Activated naive CD4-positive, alpha-beta T cell treated with anti-CD3 and anti-CD28 coated beads, Interleukin-2, amount 50 U/mL, for 16 hours (primary cell): Measurements from ENCODE around the gene EVC2.

Experiments
- DNase-seq: peaks from one replicate; pipeline ENCODE4 v3.0.0-alpha.2; 2020

EVC2 gene

DNA sequence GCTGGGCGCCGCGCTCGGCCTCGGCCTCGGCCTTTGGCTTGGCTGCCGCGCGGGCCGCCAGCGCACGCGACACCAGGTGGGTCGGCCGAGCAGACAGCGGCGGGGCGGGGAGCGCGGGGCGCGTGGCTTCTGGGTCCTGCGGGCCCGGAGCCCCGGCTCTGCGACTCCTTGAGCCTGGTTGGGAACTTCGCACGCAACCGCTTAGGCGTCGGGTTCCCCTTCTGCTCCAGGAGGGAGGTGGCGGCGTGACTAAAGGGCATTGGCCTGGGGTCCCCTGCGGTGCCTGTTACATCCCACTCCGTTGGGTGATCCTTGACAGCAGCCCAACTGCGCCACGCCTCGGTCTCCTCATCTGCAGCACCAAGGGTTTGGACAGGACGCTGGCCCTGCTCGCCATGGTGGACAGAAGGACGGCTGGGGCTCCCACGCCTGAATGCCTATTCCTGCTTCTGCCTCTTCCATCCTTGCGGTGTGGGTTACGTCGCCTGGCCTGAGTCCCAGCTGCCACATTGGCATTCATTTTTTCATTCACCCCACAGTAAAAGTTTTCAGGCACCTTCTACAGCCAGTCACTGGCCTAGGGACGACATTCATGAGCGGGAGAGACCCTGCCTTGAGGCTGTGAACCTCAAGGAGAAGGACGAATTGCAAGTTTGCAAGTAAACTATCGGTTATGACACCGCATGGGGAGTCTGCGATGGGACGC lies 3.3 kb upstream of the EVC2 start:
- no peak for DNase-seq

DNA sequence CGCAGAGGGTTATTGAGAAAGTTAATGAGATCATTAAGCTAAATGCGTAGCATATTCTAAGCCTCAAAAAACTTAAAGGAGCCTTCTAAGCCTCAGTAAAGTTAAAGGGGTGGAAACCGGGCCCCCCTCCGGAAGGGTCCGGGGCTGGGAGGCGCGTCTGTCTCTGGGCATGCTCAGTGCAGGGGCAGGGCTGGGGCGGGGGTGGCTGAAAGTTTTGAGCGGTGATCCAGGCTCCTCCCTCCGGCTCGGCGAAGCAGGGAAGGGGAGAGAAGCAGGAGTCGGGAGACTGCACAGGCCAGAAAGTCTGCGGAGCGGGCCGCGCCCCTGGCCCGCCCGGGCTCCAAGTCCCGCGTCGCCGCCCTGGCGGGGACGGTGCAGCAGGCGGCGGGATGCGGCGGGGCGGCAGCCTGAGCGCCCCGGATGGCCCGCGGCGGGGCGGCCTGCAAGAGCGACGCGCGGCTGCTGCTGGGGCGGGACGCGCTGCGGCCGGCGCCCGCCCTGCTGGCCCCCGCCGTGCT lies 2.7 kb upstream of the EVC2 start, which contains the start of gene EVC:
Gene EVC (plus strand): TSS at position 241 of the 518 bp plus-strand sequence. CDS start 180 bp downstream, at position 421.
- DNase-seq, result no peak

DNA sequence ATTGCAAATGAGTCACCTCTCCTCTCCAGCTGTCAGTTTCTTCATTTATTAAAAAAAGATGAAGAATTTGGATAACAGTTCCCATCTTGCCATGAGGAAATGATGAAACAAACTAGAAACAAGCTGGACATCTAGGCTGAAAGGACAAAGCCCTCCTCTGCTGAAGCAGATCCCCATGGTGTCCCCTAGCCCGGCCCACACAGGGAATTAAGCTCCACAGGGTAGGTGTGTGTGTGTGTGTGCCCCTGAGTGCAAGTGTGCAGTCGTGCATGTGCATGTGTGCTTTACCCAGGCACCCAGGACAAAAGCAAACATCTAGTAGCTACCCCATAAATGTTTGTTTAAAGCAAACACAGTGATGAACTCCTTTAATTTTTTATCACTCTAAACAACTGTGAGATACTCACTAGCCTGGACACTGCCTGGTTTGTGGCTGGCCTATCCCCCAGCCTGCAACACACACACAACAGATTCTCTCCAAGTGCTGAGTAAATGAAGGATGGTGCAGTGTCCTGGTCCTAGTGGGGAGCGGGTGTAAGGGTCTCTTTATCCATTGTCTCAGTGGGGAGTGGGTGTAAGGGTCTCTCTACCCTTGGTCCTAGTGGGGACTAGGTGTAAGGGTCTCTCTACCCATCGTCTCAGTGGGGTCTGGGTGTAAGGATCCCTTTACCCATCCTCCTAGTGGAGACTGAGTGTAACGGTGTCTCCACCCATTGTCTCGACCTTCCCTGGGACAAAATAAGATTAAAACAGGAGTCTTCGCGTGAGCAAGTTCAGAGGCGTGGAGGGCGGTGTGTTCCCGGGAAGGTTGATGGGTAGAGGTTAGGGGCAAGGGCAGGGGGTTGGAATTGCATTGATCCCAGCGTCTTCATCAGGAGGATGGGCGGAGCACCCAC lies 2.0 kb upstream of the EVC2 start:
- no peak for DNase-seq

DNA sequence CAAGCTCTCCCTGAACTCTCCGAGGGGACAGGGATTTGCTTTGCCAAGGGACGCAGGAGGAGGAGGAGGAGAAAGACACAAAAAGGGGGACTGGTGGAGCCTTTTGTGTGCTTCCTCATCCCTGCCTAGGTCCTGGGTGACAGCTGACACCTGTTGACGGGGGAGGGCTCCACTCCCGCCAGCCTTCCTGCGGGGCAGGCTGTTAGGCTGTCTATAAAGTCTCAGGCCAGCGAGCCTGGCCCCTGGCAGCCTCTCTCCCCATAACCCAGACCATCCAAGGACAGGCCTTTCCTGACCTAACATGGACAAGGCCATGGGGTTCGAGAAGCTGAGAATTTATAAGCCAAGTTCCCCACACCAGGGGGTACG lies 832 bp upstream of the EVC2 start:
- no peak for DNase-seq

DNA sequence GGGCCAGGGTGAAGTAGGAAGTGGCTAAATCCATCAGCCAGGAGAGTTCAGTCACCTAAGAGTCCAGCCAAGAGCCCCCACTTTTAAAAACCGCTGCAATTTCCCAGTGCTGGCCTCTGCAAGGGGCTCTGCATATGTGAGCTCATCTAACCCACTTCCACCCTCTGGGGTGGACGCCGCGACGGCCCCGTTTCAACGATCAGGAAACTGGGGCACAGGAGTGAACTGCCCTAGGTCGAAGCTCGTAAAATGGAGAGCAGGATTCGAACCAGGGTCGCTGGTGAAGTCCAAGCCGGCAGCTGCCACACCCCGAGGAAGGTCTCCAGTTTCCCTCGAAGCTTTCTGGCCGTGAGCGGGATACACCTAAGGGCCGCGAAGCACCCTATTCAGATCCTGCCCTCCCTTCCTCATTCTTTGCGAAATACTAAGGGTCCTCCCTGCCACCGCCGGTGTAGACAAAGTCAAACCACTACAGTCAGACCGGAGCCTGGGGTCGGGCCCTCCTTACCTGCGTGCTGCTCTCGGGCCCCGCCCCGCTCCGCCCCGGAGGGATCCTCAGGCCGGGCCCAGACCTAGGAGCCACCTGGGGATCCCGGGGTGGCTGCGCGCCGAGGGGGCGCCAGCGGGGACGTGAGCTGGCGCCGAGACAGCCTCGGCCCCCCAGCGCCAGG lies 446 bp downstream of the EVC2 start:
- no peak for DNase-seq

DNA sequence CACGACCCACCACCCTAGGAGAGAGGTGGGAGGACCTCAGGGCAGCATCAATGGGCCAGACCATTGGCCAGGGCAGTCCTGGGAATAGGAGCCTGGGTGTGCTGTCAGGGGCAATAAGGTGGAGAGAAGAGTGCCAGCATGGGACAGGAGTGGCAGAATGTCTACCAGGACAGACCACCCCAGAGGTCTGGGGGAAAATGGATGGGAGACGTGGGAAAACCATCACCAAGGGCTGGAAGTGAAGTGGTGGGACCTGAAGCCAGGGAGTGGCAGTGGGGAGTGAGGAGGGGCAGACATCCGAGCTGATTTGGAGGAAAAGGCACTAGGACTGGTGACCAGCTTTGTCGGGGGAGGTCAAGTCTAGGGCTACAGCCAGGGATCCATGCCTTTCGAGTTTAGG lies 993 bp downstream of the EVC2 start:
- no peak for DNase-seq

DNA sequence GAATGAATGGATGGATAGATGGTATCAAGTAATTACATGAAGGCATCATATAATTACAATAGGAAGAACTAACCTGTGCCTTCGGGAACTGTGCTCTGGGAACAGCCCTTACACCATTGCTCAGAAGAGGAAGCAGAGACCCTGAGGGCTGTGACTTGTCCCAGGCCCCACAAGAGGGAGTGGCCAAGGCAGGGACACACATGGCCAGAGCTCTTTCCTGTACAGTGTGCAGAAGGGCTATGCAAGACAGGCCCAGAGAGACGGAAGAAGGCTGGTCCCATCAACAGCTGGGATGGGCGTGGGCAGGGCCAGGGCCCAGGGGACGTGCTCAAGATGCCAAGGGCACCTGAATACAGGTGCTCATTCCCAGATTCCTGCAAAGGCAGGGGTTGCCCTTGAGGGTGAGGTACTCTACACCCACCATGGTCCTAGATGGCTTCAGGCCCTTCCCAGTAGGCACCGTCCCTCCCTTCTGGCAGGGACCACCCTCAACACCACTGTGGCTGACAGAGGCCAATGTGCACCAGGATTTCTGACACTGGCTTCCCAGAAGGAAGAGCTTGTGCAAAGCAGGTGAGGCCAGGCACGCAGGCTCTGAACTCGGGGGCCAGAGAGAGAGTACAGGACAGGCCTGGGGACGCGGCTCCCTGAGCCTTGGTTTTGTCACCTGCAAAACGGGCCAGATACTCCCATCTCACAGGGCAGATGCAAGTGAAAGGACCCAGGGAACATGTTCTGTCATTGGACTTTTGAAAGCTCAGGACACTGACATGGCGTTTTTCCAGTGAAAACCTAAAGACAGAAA lies 1.7 kb downstream of the EVC2 start:
- no peak for DNase-seq

DNA sequence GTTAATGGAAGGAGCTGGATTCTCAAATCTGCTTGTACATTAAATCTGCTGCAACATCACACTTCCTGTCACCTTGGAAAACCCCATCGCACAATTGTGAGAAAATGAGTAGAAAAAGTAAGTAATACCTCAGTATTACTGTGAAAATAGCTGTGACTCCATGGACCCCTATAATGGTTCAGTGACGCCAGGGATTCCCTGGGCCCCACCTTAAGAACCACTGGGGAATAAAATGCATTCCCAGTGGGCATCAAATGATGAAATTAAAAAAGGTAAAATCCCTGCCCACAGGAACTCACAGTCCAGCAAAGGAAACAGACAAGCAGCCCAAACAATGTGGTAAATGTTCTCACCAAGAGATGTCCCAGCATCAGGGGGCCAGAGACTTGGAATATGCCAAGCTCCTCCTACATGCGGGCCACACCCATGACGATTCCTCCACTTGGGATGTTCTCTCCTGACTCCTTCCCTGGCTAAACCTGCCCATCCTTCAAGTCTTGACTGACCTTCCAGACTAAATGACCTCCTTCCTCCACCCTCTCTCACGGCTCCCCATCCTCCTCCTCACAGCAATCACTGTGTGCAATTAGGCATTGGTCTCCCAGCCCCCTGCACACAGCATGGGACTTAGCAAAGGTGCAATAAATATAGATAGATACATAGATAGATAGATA lies 2.6 kb downstream of the EVC2 start:
- no peak for DNase-seq

DNA sequence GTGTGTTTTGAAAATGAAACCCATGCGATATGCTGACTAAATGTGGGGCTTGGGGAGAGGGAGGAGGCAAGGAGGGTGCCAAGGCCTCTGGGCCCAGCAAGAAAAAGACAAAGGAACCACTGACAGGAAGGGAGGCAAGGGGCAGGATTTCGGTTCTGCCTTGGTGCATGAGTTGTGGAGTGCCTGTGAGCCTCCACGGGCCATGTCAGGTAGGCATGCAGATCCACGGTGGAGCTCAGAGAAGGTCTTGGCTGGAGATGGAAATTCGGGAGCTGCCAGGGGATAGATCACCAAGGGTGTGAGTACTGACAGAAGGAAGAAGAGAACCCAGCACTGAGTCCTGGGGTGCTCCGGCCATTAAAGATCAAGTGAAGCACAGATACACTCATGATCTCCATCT lies 4.1 kb downstream of the EVC2 start:
- DNase-seq, result no peak

DNA sequence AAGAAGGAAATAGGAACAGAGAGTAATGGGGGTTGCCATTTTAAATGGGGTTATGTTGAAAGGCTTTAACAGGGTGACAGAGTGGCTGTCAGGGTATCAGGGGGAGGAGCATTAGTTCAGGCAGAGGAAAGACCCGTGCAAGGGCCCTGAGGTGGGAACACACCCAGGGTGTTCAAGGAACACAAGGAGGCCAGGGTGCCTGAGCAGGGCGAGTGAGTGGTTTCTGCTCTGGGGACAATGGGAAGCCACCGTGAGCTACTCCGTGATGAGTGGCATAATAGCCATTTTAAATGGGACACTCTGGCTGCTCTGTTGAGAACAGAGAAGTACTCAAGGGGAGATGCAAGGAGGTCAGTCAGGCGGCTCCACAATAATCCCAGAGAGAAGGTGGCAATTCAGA lies 4.5 kb downstream of the EVC2 start:
- DNase-seq, result no peak

DNA sequence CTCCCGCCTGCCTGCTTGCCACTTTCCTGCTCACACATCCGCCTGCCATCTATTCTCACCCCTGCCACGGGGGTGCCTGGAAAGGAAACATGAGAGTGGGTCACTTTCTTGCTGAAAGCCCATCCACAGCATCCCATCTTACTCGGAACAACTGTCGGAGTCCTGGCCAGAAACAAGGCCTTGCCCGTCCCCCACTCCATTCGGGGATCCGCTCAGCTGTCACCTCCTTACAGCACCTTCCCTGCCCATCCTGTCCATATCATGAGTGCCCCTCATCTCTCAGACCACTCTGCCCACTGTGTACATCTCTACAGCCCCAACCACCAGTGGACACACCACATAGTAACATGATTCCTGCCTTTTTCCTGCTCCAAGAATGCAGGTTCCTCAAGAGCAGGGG lies 6.4 kb downstream of the EVC2 start:
- DNase-seq, result no peak

DNA sequence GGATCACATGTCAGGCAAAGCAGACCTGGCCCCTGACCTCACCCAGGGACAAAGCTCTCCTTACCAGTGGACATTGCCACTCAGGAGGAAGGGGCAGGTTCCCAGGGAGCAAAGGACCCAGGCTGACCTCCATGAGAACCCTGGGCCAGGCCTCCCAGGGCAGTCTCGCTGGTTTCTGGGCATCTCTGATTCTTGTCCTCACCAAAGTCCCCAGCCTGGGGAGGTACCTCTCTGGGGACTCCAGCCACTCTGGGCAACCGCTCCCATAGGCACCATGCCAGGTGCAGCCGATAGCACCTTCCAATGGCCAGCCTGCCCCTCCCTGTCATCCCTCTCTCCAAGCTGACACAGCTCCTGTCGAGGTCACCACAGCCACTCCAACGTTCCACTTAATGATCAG lies 7.9 kb downstream of the EVC2 start:
- no peak for DNase-seq

DNA sequence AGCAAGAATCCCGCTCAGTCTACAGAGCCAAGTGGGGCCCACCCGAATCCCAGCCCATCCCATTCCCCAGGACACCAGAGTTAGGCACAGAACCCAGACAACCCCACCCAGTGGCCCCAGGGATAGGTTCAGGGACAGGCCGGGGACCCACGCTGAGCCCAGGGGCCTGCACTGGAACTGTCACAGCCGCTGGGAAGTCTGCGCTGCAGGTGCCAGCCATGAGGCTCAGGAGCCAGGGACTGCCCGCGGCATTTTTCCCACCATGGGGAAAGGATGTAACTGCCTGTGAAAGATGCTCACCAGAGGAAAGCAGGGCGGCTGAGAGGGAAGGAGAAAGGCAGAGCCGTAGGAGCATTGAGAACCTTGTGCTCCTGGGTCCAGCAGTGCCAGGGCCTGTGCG lies 12.0 kb downstream of the EVC2 start:
- no peak for DNase-seq

DNA sequence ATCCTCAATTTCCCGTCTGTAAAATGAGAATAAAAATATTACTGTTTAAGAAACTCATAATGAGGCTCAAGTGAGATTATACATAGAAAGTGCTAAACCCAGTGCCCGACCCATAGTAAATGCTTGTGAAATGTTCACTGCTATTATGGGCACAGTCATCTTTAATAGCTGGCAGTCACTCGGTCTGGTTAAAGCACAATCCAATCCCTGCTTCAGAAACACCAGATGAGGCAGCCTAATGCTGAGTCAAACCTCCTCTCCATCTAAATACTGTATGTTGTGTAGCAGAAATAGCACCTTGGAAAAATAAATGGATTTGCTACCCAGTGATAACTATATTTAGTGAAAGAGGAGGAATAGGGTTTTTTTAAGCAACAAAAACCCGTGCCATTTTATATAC lies 14.5 kb downstream of the EVC2 start:
- DNase-seq, result no peak

DNA sequence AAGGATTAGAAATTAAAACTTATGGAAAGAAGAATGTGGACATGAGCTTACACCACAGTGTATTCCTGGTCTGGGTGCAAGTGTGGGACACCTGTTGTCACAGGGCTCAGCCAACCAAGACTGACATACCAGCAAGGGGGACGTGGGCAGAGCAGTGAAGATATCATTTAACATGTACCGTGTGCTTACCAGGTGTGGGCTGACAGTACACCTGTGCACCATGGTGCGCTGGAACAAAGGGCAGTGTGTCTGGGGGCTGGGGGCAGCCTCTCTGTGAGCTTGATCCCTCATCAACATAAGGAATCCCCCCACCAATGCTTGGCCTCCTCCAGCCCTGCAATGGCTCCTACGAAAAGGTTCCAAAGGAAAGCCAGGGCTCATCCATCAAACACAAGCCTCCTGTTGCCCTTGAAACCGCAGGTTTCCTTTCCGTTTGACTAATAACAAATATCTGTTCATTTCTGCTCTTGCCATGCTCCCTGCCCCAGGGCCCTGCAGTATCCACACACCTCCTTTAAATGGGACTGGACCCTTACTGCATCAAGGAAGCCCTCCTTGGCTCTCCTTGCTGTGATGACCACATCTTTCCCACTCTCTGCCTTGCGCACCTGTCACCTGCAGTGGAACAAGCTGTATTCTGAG lies 16.7 kb downstream of the EVC2 start:
- DNase-seq, result no peak

DNA sequence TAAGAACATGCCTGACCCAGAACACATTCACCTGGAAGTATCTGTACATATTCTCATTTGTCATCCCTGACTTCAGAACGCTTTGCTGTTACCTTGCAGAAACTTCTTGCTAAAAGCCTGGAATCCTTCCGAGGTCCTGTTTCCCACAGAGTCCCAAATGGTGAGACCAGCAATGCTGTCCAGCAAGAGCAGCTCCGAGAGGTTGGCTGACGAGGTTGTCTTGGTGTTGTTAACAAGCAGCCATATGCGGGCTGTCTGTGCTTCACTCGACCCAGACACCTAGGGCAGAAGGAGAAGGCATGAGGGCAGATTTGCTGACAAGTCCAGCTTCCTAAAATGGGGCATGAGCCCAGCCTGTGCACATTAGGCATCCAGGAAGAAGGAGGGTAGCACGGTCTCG lies 19.3 kb downstream of the EVC2 start:
- DNase-seq, result no peak

DNA sequence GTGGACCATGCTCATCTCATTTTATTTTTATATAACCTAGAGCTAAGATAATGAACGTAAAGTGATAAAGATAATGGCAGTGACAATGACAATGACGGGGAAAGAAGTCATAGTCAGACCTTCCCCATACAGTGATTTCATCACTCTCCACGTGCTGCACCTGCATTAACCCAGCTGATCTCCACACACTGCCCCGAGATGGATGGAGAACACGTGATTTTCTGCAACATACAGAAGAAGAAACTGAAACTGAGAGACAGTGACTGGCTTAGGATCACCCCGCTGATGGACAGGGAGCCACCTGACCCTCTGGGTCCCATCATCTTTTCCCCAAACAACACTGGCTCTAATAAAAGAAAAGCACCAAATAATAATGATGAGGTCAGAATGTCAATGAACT lies 22.0 kb downstream of the EVC2 start:
- no peak for DNase-seq

DNA sequence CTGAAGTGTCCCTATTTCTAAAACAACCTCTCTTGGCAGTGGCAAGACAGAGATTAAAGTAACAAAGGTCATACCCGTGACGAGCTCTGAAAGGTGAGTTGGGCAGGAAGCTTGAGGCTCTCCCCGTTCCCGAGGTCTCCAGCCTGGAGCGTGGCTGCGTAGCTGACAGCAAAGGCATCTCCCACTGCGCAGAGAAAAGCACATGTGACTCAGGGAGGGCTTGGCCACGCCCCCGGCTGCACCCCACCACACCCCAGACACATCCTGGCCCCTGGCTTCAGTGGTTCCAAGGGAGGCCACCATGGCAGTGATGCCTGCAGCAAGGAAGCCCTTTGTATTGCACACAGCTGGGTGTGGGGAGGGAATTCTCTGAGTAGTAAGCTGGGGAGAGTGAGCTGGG lies 23.1 kb downstream of the EVC2 start:
- no peak for DNase-seq

DNA sequence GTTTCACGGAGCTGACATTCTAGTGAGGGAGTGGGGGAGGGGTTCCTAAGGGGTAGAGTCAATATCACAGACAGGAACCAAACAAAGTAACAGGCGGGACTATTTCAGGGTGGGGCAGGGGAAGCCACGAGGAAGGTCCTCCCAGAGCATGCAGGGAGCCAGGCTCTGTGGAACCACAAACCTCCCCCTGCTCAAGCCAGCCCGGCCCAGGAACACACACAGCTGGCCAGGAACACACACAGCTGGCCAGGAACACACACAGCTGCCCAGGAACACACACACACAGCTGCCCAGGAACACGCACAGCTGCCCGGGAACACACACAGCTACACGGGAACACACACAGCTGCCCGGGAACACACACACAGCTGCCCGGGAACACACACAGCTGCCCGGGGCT lies 24.8 kb downstream of the EVC2 start:
- DNase-seq, result no peak

DNA sequence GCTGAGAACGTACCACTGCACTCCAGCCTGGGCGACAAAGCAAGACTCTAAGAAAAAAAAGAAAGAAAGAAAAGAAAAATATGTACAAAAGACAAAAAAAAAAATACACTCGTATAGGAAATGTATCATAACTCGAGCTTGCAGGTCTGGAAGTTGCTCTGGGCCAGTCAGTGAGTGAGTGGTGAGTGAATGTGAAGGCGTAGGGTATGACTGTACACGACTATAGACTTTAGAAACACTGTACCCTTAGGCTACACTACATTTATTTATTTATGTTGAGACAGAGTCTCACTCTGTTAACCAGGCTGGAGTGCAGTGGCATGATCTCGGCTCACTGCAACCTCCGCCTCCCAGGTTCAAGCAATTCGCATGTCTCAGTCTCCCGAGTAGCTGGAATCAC lies 29.4 kb downstream of the EVC2 start:
- DNase-seq, result no peak

DNA sequence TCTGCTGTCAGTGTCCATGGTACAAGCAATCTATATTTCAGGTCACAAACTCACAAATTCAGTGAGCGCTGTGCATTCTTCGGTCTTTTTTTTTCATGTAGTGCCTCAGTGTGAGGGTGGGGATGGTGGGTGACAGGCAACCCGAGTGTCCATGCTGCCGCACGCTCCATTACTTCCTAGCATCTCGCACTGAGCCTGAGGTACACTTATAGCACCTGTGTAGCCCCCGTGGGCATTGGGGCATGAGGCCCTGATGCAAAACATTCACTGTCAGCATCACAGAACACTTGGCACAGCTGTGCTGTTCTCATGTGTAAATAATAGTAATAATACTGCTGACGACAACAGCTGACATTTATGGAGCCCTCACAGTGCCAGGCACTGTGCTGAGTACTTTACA lies 31.6 kb downstream of the EVC2 start:
- DNase-seq, result no peak

DNA sequence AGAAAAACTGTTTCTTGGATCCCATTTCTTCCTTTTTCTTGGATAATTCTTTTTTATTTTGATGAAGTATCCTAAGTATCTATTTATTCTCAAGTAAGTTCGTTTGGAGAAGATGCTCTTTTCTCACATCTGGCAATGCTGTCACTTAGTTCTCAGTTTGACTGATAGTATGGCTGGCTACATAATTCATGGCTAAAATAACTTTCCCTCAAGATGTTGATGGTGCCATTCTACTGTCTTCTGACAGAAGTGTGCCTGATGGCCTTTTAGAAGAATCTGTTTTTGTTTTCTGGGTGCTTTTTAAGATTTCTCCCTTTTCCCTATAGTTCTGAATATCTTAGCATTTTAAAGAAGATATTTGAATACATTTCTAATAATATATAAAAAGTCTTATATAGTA lies 41.6 kb downstream of the EVC2 start:
- no peak for DNase-seq
